Endothelial cell of hepatic sinusoid (primary cell): ENCODE measurements around the gene FXYD3.

Experiments used
- in situ Hi-C: cut with HindIII; loops from 2 replicates; pipeline ENCODE4 v1.10.0; 2017; ENCODE audit warnings: low sequenced_read_pairs

Gene FXYD3

DNA sequence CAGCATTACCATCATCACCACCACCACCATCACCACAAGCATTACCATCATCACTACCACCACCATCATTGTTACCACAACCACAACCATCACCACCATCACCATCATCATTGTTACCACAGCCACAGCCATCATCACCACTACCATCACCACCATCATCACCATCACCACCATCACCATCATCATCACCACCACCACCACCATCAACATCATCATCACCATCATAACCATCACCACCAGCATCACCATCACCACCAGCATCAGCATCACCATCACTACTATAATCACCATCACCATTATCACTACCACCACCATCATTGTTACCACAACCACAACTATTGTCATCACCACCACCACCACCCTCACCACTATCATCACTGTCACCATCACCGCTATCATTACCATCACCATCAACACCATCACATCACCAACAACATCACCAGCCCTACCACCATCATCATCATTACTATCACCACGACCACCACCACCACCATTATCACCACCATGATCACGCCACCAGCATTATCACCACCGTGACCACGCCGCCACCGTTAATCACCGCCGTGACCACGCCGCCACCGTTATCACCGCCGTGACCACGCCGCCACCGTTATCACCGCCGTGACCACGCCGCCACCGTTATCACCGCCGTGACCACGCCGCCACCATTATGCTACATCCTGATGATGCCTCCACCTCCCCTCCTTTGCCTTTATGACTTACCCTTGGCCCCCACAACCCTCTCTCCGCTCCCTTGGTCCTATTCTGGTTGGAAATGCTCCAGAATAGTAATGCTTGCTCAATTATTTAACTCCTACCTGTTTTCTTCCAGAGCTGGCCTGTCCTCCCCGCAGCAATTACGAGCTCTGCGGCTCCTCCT is 10.0 kb upstream of the FXYD3 start:
- in situ Hi-C loops, result no loop called here

- in situ Hi-C loops, result no loop called here
These were observed 9.4 kb upstream of the FXYD3 start for GRCh38 chr19:35106291-35106583.

- in situ Hi-C loops, result no loop called here
These were observed 8.6 kb upstream of the FXYD3 start for GRCh38 chr19:35106898-35107541.

GRCh38 chr19:35107545-35107944 is 8.1 kb upstream of the FXYD3 start:
- in situ Hi-C loops, result no loop called here

DNA sequence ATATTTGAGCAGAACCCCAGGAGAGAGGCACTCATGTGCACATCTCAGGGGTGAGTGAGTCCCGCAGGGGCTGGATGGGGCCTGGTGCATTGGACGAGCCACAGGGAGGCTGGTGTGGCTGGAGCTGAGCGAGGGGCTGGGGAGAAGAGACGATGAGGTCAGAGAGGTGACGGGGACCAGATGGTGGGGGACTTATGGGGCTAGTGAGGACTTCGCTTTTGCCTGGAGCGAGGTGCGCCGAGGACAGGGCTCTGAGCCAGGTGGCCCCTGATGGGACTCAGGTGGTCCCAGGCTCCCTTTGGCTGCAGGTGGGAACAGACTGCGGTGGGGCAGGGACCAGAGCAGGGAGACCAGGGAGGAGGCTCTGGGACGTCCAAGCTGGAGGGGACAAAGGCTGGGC is 6.9 kb upstream of the FXYD3 start:
- in situ Hi-C loops, result no loop called here

GRCh38 chr19:35109395-35110112 is 6.1 kb upstream of the FXYD3 start:
- in situ Hi-C loops, result loop anchor here (10.0 kb wide), 2 partner anchors 135 to 205 kb away; no protein-coding TSS in a partner anchor

DNA sequence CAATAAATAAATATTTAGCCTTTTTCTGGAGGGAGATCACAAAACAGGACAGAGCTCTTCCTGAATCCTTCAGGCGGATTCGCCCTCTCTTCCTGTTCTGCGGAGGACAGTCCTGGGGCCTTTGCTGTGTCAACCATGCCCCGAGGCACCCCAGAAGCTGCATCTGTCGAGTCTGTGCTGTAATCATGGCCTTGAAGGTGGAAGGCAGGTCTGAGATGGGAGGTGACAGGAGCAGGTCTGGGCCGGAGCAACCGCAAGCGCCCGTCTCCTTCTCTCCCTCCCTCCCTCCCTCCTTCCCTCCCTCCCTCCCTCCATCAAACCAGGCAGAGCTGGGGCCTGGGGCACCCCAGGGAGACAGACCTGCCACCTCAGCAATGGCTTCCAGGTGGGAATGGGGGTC is 4.6 kb upstream of the FXYD3 start:
- in situ Hi-C loops, result loop anchor here (10.0 kb wide), 2 partner anchors 136 to 206 kb away; no protein-coding TSS in a partner anchor

- in situ Hi-C loops, result loop anchor here (10.0 kb wide), 2 partner anchors 138 to 208 kb away; no protein-coding TSS in a partner anchor
These were observed 2.5 kb upstream of the FXYD3 start for GRCh38 chr19:35112995-35113688.

- in situ Hi-C loops, result loop anchor here (5.0 to 10.0 kb wide), 3 partner anchors 62 to 210 kb away; no protein-coding TSS in a partner anchor
These were observed 1.1 kb upstream of the FXYD3 start for GRCh38 chr19:35114353-35115176.

- in situ Hi-C loops, result loop anchor here (5.0 to 10.0 kb wide), 3 partner anchors 64 to 211 kb away; no protein-coding TSS in a partner anchor
These were observed 614 bp downstream of the FXYD3 start for GRCh38 chr19:35116072-35116801.

- in situ Hi-C loops, result loop anchor here (5.0 to 10.0 kb wide), 3 partner anchors 65 to 212 kb away; no protein-coding TSS in a partner anchor
These were observed 1.5 kb downstream of the FXYD3 start for GRCh38 chr19:35117116-35117515.

DNA sequence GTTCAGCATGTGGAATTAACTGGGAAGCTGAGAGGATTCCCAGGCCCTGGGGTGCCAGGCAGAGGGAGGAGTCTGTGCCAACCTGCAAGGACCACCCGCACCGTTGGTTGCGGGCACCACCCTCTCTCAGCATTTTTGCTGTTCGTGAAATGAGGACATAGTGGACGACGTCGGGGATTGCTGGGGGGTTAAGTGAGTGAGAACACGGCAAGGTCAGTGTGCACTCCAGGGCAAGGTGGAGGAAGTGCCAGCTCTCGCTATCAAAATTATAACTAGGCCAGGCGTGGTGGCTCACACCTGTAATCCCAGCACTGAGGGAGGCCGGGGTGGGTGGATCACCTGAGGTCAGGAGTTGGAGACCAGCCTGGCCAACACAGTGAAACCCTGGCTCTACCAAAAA is 2.2 kb downstream of the FXYD3 start:
- in situ Hi-C loops, result loop anchor here (5.0 to 10.0 kb wide), 3 partner anchors 65 to 213 kb away; no protein-coding TSS in a partner anchor

- in situ Hi-C loops, result loop anchor here (5.0 to 10.0 kb wide), 3 partner anchors 66 to 214 kb away; no protein-coding TSS in a partner anchor
These were observed 2.8 kb downstream of the FXYD3 start for GRCh38 chr19:35118268-35119020.

DNA sequence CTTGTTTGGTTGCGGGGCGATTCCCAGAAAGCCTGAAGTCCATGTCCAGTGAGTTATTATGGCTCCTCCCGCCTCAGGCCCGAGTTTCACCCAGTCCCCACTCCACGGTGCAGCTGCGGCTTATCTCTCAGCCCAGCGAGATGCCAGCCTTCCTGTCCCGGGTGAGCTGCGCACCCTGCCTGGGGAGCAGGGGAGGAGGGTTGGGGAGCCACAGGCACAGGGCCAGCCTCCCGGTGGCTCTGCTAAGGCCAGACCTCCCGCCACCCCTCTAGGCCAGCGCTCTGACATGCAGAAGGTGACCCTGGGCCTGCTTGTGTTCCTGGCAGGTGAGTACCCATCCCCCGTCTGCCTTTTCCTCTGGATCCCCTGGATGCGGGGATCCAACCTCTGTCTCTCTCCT is 3.5 kb downstream of the FXYD3 start:
- in situ Hi-C loops, result loop anchor here (5.0 to 10.0 kb wide), 3 partner anchors 67 to 214 kb away; no protein-coding TSS in a partner anchor

- in situ Hi-C loops, result loop anchor here (5.0 to 10.0 kb wide), 3 partner anchors 67 to 215 kb away; no protein-coding TSS in a partner anchor
These were observed 4.0 kb downstream of the FXYD3 start for GRCh38 chr19:35119578-35120155.

- in situ Hi-C loops, result no loop called here
These were observed 4.9 kb downstream of the FXYD3 start for GRCh38 chr19:35120492-35120891.

DNA sequence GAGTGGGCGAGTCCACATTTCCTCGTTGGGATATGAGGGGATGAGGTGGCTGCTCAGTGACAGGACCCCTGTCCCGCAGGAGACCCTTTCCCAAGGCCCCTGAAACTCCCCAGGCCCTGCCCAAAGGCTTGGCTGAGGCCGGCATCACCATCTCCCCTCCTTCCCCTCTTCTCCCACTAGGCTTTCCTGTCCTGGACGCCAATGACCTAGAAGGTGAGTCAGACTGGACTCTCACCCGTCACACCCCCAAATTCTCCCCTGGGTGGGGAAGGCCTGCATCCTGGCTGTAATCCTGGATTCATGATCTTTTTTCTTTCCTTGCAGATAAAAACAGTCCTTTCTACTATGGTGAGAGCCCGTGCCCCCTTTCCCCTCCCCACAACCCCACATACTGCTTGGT is 5.3 kb downstream of the FXYD3 start:
- in situ Hi-C loops, result no loop called here
